ENCODE results near the gene SPHK1.

SPHK1 gene

DNA sequence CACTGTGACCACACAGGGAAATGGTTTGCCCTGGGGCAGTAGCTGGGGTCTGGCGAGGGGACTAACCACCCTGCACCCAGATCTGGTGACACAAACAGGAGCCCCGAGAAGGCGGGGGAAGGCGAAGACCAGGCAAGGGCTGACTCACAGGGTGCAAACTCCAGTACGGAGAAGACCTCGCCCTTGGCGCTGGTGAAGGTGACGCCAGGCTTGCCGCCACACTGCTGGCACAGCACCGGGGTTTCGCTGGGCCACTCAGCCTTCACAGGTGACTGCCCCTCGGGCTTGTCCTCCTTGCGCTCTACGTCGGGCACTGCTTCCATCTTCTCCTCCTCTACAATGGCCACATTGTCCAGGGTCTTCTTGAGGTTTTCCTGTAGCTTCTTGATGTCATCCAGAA lies 11.6 kb downstream of the SPHK1 start:
- no peaks in the 10 kb centered on the region for H3K4me1 ChIP-seq (ENCODE audit: control insufficient read depth, insufficient read depth, low read length)

DNA sequence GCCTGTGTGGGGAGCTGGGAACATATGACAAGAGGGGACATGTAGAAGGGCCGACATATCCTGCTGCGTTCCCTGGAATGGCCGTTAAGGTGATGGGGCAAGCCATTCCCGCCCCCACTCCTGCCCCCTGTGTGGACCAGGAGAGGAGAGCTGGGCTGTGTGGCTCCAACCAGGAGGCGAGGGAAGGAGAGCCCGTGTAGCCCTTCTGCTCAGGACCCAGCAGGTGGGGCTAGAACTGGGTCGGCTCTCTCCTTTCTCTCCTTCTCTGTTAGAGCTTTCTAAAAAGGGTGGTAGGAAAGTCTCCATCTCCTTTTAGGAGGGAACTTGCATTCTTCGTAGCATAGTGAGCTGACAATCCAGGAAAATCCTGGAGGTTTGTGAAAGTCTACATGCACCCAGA lies 12.8 kb downstream of the SPHK1 start:
- 93 to 95% methylated on average over 8 of the region's 8 CpGs for WGBS, 2 experiments
- Histone ChIP-seq H3K4me3 (ENCODE audit: insufficient read depth, low read depth, low read length) (no peak overlapping the region), H3K27ac (ENCODE audit: insufficient read depth, low read depth, low read length, poor library complexity, severe bottlenecking) (no peak overlapping the region), H3K9me3 (ENCODE audit: control insufficient read depth, low read length) (no peaks in the 10 kb centered on the region), H3K27me3 (ENCODE audit: control insufficient read depth, insufficient read depth, low read length, poor library complexity, severe bottlenecking) (no peaks in the 10 kb centered on the region), H3K36me3 (ENCODE audit: control insufficient read depth, insufficient read depth, low read length) (peaks cover 51% of the 10 kb centered on the region), H3K4me1 (ENCODE audit: control insufficient read depth, insufficient read depth, low read length) (no peaks in the 10 kb centered on the region)

More for the DNA sequence above, 11.6 kb downstream of the SPHK1 start:
- Histone ChIP-seq H3K36me3 (ENCODE audit: control insufficient read depth, insufficient read depth, low read length) (peaks cover 44% of the 10 kb centered on the region), H3K9me3 (ENCODE audit: control insufficient read depth, low read length) (no peaks in the 10 kb centered on the region), H3K4me3 (ENCODE audit: insufficient read depth, low read depth, low read length) (no peak overlapping the region), H3K27ac (ENCODE audit: insufficient read depth, low read depth, low read length, poor library complexity, severe bottlenecking) (no peak overlapping the region), H3K27me3 (ENCODE audit: control insufficient read depth, insufficient read depth, low read length, poor library complexity, severe bottlenecking) (no peaks in the 10 kb centered on the region)
- WGBS, 2 experiments = 94 to 96% methylated on average over 15 of the region's 15 CpGs

DNA sequence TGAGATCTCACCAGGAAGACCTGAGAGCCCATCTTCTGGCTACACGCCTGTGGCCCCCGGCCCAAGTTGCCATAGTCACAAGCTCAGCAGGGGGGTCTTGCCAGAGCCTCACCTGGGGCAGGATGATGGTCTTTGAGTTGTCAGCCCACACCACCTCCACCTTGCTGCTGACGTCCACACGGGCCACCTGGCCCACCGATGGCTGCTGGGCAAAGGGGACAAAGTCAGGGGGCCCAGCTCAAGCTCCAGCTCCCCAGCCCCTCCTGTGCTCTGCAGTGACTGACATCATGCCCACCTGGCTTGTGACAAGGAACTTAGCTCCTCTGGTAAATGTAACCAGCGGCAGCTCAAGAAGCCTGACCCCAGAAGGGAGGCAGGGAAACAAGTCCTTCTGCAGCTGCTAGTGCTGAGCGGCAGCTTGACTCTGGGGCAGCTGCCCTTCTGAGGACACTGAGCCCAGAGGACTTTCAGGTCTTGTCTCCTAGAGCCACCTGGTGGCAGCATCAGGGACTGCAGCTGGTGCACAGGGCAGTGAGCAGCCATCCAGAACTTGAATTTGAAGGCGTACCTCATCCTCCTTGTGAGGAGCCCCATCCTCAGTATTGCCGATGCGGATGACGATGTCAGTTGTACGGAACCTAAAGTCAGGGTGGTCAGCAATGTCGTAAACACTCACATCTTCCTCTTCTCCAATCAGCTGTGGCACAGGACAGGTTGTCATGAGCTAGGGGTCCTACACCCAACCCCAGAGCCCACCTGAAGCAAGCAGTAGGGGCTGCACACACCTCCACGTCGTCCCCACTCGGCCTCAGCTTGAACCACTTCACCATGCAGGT lies 13.5 kb downstream of the SPHK1 start:
- Histone ChIP-seq H3K9me3 (ENCODE audit: control insufficient read depth, low read length) (no peaks in the 10 kb centered on the region), H3K4me1 (ENCODE audit: control insufficient read depth, insufficient read depth, low read length) (no peaks in the 10 kb centered on the region), H3K4me3 (ENCODE audit: insufficient read depth, low read depth, low read length) (no peak overlapping the region), H3K36me3 (ENCODE audit: control insufficient read depth, insufficient read depth, low read length) (peaks cover 58% of the 10 kb centered on the region), H3K27me3 (ENCODE audit: control insufficient read depth, insufficient read depth, low read length, poor library complexity, severe bottlenecking) (no peaks in the 10 kb centered on the region), H3K27ac (ENCODE audit: insufficient read depth, low read depth, low read length, poor library complexity, severe bottlenecking) (no peak overlapping the region)
- WGBS, 2 experiments = 80 to 84% methylated on average over 16 of the region's 16 CpGs

DNA sequence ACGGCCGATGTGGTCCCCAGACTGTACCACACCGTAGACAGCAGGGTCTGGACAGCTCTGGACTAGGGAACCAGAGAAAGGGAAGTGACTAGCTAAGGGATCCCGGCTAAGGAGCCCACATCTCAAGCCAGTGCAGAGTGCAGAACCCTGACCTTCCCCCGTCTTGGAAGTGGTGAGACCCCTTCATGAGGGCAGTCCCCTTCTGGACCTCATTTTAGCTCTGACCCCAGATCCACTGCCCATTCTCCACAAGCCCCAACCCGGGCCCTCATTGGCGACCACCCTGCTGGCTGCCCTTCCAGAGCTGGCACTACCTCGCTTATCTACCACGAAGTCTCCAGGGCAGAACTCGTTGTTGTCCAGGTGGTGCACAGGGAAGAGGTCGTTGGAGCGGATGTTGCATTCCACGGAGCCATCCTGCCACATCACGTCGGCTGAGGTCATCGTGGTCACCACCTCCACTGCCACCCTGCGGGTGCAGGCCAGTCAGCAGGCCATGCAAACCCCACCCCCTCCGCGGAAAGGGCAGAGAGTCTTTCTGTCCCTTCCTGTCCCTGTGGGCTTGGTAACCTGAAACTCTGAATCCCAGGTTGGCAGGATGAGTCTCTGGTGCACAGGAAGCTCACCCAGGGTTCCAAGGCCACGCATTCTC lies 14.2 kb downstream of the SPHK1 start:
- 94 to 96% methylated on average over 20 of the region's 20 CpGs for WGBS, 2 experiments
- Histone ChIP-seq H3K4me3 (ENCODE audit: insufficient read depth, low read depth, low read length) (no peak overlapping the region), H3K4me1 (ENCODE audit: control insufficient read depth, insufficient read depth, low read length) (no peaks in the 10 kb centered on the region), H3K27me3 (ENCODE audit: control insufficient read depth, insufficient read depth, low read length, poor library complexity, severe bottlenecking) (no peaks in the 10 kb centered on the region), H3K36me3 (ENCODE audit: control insufficient read depth, insufficient read depth, low read length) (peaks cover 58% of the 10 kb centered on the region), H3K27ac (ENCODE audit: insufficient read depth, low read depth, low read length, poor library complexity, severe bottlenecking) (no peak overlapping the region), H3K9me3 (ENCODE audit: control insufficient read depth, low read length) (no peaks in the 10 kb centered on the region)

DNA sequence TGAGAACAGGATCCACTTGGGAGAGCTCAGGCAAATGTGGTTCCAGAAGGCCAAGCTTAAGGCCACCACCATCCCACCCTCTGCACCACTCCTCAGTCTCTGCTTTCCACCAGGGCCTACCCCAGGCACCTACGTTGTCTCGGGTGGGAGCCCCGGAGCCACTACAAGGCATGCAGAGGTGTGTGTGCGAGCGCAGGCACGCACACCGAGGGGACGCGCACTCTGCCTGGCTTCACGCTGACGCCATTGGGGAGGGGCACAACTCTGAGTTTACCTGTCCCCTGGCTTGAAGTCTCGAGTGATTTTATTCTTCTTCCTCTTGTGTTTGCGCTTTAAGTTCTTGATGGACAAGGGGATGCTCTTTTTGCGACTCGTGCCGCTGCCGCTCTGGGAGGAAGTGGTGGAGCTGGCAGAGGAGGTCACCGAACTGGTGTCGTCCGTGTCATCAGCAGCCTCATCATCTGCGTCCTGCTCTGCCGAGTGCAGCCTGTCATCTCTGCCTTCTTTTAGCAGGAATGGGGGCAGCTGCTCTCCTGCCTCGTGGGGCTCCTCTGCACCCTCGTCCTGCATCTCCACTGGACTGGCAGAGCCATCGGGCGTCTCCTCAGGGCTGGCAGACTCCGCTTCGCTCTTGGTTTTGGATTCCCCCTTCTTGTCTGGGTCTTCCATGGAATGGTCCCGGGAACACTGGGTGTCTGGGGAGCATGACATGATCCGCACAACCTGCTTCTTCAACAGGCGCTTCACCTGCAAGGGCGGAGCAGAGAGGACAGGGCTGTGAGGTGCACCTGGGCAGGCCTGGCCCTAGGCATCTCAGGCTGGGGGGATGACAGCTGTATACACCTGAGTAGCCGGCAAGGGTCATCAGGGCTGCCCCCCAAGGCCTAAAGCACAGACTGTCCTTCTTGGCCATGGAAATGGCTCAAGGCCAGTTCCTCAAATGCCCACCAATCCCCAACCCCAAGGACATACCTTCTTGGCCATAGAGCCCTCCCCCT lies 15.1 kb downstream of the SPHK1 start:
- Histone ChIP-seq H3K36me3 (ENCODE audit: control insufficient read depth, insufficient read depth, low read length) (peaks cover 53% of the 10 kb centered on the region), H3K4me1 (ENCODE audit: control insufficient read depth, insufficient read depth, low read length) (no peaks in the 10 kb centered on the region), H3K9me3 (ENCODE audit: control insufficient read depth, low read length) (no peaks in the 10 kb centered on the region), H3K27me3 (ENCODE audit: control insufficient read depth, insufficient read depth, low read length, poor library complexity, severe bottlenecking) (no peaks in the 10 kb centered on the region), H3K4me3 (ENCODE audit: insufficient read depth, low read depth, low read length) (no peak overlapping the region), H3K27ac (ENCODE audit: insufficient read depth, low read depth, low read length, poor library complexity, severe bottlenecking) (no peak overlapping the region)
- 95 to 97% methylated on average over 33 of the region's 33 CpGs for WGBS, 2 experiments

DNA sequence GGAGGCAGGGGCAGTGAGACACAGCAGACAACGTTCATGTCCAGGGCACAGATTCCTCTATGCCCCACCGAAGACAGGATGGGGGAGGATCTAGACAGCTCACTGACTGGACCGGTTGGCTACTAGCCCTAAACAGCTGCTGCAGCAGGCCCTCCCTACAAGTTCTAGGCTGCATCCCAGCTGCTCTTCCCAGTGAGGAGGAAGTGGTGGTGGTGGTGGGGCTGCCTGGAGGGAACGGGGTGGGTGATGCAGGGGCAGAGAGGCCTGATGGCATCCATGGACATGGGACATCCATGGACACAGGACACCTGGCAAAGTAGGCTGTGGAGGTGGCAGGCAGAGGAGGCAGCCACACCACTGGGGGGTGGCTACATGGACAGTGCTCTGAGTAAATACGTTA lies 18.3 kb downstream of the SPHK1 start:
- Histone ChIP-seq H3K9me3 (ENCODE audit: control insufficient read depth, low read length) (no peaks in the 10 kb centered on the region), H3K27me3 (ENCODE audit: control insufficient read depth, insufficient read depth, low read length, poor library complexity, severe bottlenecking) (no peaks in the 10 kb centered on the region), H3K4me1 (ENCODE audit: control insufficient read depth, insufficient read depth, low read length) (no peaks in the 10 kb centered on the region), H3K27ac (ENCODE audit: insufficient read depth, low read depth, low read length, poor library complexity, severe bottlenecking) (no peak overlapping the region), H3K4me3 (ENCODE audit: insufficient read depth, low read depth, low read length) (no peak overlapping the region), H3K36me3 (ENCODE audit: control insufficient read depth, insufficient read depth, low read length) (peaks cover 33% of the 10 kb centered on the region)
- 95 to 96% methylated on average over 5 of the region's 5 CpGs for WGBS, 2 experiments

DNA sequence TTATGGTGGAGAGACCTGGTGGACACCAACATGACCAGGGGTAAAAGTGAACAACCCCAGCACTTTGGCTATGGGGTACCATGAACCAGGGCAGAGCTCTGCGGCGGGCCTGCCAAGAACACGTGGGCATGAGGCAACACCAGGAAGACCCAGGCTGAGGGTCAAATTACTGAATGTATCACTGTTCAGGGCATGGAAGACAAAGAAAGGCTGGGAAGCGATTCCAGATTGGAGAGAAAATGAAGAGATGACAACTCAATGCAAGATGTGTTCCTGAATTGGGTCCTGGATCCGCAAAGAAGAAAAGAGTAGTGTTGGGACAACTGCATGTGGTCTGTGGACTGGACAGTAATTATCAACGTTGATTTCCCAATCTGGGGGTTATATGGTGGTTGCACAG lies 19.8 kb downstream of the SPHK1 start:
- no peak overlapping the region for H3K4me3 ChIP-seq (ENCODE audit: insufficient read depth, low read depth, low read length)
- H3K27ac ChIP-seq (ENCODE audit: insufficient read depth, low read depth, low read length, poor library complexity, severe bottlenecking) = no peak overlapping the region
- H3K36me3 ChIP-seq (ENCODE audit: control insufficient read depth, insufficient read depth, low read length) = peaks cover 32% of the 10 kb centered on the region
- H3K9me3 ChIP-seq (ENCODE audit: control insufficient read depth, low read length) = no peaks in the 10 kb centered on the region
- whole genome bisulfite sequencing, 2 experiments = 96% methylated on average over 6 of the region's 6 CpGs
- H3K27me3 ChIP-seq (ENCODE audit: control insufficient read depth, insufficient read depth, low read length, poor library complexity, severe bottlenecking) = no peaks in the 10 kb centered on the region
- no peaks in the 10 kb centered on the region for H3K4me1 ChIP-seq (ENCODE audit: control insufficient read depth, insufficient read depth, low read length)

DNA sequence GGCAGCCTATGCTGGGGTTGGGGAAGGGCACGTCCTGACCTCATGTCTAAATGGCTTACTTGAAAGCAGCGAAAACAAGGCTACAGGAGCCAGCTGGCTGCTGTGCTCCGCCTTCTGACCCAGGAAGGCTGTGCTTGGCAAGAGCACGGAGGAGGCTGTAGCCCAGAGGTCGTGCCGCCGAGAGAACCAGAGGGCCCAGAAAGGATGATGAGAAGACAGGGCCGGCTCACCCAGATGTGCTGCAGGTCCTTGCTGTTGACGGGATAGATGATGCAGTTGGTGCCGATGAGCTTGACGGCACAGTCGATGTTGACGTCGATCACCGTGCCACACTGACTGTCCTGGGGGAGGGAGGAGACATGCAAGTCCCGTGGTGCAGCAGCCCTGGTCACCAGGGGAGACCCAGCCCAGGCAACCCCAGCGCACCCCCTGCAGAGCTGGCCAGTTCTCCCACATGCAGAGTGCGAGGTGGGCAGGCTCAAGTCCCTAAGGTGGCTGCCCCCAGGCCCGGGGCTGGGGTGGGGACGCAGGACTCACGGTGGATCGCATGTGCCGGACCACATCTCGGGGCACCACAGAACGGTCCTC lies 20.7 kb downstream of the SPHK1 start:
- H3K27ac ChIP-seq (ENCODE audit: insufficient read depth, low read depth, low read length, poor library complexity, severe bottlenecking) = no peak overlapping the region
- no peaks in the 10 kb centered on the region for H3K9me3 ChIP-seq (ENCODE audit: control insufficient read depth, low read length)
- no peaks in the 10 kb centered on the region for H3K4me1 ChIP-seq (ENCODE audit: control insufficient read depth, insufficient read depth, low read length)
- WGBS, 2 experiments = 93 to 94% methylated on average over 25 of the region's 25 CpGs
- no peak overlapping the region for H3K4me3 ChIP-seq (ENCODE audit: insufficient read depth, low read depth, low read length)
- no peaks in the 10 kb centered on the region for H3K27me3 ChIP-seq (ENCODE audit: control insufficient read depth, insufficient read depth, low read length, poor library complexity, severe bottlenecking)
- H3K36me3 ChIP-seq (ENCODE audit: control insufficient read depth, insufficient read depth, low read length) = peaks cover 26% of the 10 kb centered on the region

DNA sequence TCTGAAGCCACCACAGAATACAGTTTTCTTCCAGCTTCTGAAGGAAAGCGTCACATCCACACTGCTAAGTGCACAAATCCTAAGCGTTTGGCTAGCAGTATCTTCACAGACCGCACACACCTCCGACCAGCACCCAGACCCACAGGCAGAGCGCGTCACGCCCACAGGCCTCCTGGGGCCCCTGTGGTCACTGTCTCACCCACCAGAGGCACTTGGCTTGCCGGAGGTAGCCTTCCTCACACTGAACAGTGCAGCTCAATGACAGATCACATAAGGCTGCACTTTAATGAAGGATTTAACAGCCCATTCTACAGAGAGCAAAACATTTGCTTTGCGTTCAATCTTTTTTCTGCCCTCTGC lies 21.2 kb downstream of the SPHK1 start:
- H3K27ac ChIP-seq (ENCODE audit: insufficient read depth, low read depth, low read length, poor library complexity, severe bottlenecking) = no peak overlapping the region
- no peak overlapping the region for H3K4me3 ChIP-seq (ENCODE audit: insufficient read depth, low read depth, low read length)
- 96 to 97% methylated on average over 9 of the region's 9 CpGs for WGBS, 2 experiments
- H3K9me3 ChIP-seq (ENCODE audit: control insufficient read depth, low read length) = no peaks in the 10 kb centered on the region
- peaks cover 20% of the 10 kb centered on the region for H3K36me3 ChIP-seq (ENCODE audit: control insufficient read depth, insufficient read depth, low read length)
- H3K27me3 ChIP-seq (ENCODE audit: control insufficient read depth, insufficient read depth, low read length, poor library complexity, severe bottlenecking) = no peaks in the 10 kb centered on the region
- no peaks in the 10 kb centered on the region for H3K4me1 ChIP-seq (ENCODE audit: control insufficient read depth, insufficient read depth, low read length)
